Panc1 (cell line): ENCODE data around the gene ACSS3. TPM values are rescaled to one million over a fixed set of nuclear protein-coding genes. Genes with fewer than 3 reads are reported as not detected.

ENCODE experiments used
- ATAC-seq: fragments of 200-7000 bp; cut with Tn5 transposase; 2 replicates; pipeline ENCODE4 v1.9.1; 2020; ENCODE audit warnings: mild to moderate bottlenecking, moderate library complexity
- BruUV-seq: library from RNA; stranded (reverse); fragments of 400-500 nt; replicated peaks from 2 replicates; lab custom pipeline; 2021; lab: Mats Ljungman, UMichigan
- CTCF ChIA-PET: fragments of 300-600 bp; sonication (Branson Sonifier 250); formaldehyde crosslinking; loops from one replicate; lab custom pipeline; 2022; ENCODE audit warnings: antibody characterized with exemption; lab: Charles Lee
- POLR2A ChIA-PET: fragments of 300-600 bp; sonication (Branson Sonifier 250); formaldehyde crosslinking; loops from one replicate; lab custom pipeline; 2022; ENCODE audit warnings: antibody characterized with exemption; lab: Charles Lee
- DNase-seq: peaks from one replicate; pipeline ENCODE4 v3.0.0-alpha.2; 2010; ENCODE audit warnings: low read depth, low spot score
- H3K27ac ChIP-seq: 2 replicates; pipeline ENCODE4 v1.5.1; 2011; ENCODE audit warnings: mild to moderate bottlenecking, low read length, inconsistent platforms
- H3K27me3 ChIP-seq: fragments of 200-500 bp; sonication (Bioruptor generic); 2 replicates; pipeline ENCODE4 v1.6.0; 2014; ENCODE audit warnings: low read length, inconsistent platforms; ENCODE audit not compliant: control insufficient read depth, insufficient read depth
- H3K36me3 ChIP-seq: fragments of 200-500 bp; sonication (Bioruptor generic); 2 replicates; pipeline ENCODE4 v1.5.1; 2014; ENCODE audit warnings: inconsistent platforms, mild to moderate bottlenecking, low read length, moderate library complexity; ENCODE audit not compliant: control insufficient read depth, insufficient read depth
- H3K4me1 ChIP-seq: 2 replicates; pipeline ENCODE4 v1.5.1; 2011; ENCODE audit warnings: inconsistent platforms, mild to moderate bottlenecking, low read length, moderate library complexity; ENCODE audit not compliant: control insufficient read depth, insufficient read depth
- H3K4me3 ChIP-seq, 2 experiments: 2 replicates each; pipeline ENCODE4 v1.5.1; 2011 to 2012; ENCODE audit warnings: low read depth in 2 of 2, low read length in 2 of 2, mild to moderate bottlenecking in 2 of 2, inconsistent platforms in 1 of 2, moderate library complexity in 1 of 2
- H3K9me3 ChIP-seq: fragments of 200-500 bp; sonication (Bioruptor generic); 2 replicates; pipeline ENCODE4 v1.5.1; 2014; ENCODE audit warnings: low read depth, mild to moderate bottlenecking, inconsistent platforms, low read length, moderate library complexity; ENCODE audit not compliant: control insufficient read depth, insufficient read depth
- POLR2AphosphoS5 ChIP-seq: IDR thresholded peaks from 2 replicates; pipeline ENCODE4 v1.6.1; 2012; ENCODE audit warnings: mild to moderate bottlenecking, low read depth, low read length, moderate library complexity
- SIN3A ChIP-seq: IDR thresholded peaks from 2 replicates; pipeline ENCODE4 v1.6.1; 2012; ENCODE audit warnings: low read depth, mild to moderate bottlenecking, low read length, moderate library complexity, borderline replicate concordance; ENCODE audit not compliant: insufficient read depth
- TCF7L2 ChIP-seq: IDR thresholded peaks from 2 replicates; pipeline ENCODE4 v1.6.1; 2011; ENCODE audit warnings: mild to moderate bottlenecking, low read depth, low read length, inconsistent platforms
- in situ Hi-C: cut with HindIII; loops from 2 replicates; pipeline ENCODE4 v1.10.0; 2016; ENCODE audit warnings: low sequenced_read_pairs, low pct_unique_long_range_greater_than_20kb
- intact Hi-C: fragments of 100-400 bp; cut with micrococcal nuclease; formaldehyde crosslinking; loops from one replicate; pipeline ENCODE4 v1.10.0; 2022; ENCODE audit not compliant: unreplicated experiment
- total RNA-seq: library from RNA; stranded (reverse); gene quantifications from one replicate; pipeline ENCODE4 v1.2.1, GENCODE V29; 2021; ENCODE audit not compliant: unreplicated experiment
- TF ChIP-seq, protein P1 (sequence below): fragments of 450-650 bp; IDR thresholded peaks from 2 replicates; pipeline ENCODE4 v1.5.1; 2017; ENCODE audit warnings: mild to moderate bottlenecking
- TF ChIP-seq, protein P2 (sequence below), 2 experiments: IDR thresholded peaks; 2 replicates each; pipeline ENCODE4 v1.6.1; 2011 to 2012; ENCODE audit warnings: low read depth in 2 of 2, control low read depth in 1 of 2, low read length in 1 of 2, mild to moderate bottlenecking in 1 of 2, moderate library complexity in 1 of 2; ENCODE audit not compliant: insufficient read depth in 1 of 2

Gene ACSS3
- total RNA-seq, 1 experiment from 2014 or later: 0.10 TPM

- TF ChIP-seq TCF7L2 (no peak), POLR2AphosphoS5 (no peak), SIN3A (no peak)
- TF ChIP-seq, protein P1, sequence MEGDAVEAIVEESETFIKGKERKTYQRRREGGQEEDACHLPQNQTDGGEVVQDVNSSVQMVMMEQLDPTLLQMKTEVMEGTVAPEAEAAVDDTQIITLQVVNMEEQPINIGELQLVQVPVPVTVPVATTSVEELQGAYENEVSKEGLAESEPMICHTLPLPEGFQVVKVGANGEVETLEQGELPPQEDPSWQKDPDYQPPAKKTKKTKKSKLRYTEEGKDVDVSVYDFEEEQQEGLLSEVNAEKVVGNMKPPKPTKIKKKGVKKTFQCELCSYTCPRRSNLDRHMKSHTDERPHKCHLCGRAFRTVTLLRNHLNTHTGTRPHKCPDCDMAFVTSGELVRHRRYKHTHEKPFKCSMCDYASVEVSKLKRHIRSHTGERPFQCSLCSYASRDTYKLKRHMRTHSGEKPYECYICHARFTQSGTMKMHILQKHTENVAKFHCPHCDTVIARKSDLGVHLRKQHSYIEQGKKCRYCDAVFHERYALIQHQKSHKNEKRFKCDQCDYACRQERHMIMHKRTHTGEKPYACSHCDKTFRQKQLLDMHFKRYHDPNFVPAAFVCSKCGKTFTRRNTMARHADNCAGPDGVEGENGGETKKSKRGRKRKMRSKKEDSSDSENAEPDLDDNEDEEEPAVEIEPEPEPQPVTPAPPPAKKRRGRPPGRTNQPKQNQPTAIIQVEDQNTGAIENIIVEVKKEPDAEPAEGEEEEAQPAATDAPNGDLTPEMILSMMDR: no peak
- TF ChIP-seq, protein P2, sequence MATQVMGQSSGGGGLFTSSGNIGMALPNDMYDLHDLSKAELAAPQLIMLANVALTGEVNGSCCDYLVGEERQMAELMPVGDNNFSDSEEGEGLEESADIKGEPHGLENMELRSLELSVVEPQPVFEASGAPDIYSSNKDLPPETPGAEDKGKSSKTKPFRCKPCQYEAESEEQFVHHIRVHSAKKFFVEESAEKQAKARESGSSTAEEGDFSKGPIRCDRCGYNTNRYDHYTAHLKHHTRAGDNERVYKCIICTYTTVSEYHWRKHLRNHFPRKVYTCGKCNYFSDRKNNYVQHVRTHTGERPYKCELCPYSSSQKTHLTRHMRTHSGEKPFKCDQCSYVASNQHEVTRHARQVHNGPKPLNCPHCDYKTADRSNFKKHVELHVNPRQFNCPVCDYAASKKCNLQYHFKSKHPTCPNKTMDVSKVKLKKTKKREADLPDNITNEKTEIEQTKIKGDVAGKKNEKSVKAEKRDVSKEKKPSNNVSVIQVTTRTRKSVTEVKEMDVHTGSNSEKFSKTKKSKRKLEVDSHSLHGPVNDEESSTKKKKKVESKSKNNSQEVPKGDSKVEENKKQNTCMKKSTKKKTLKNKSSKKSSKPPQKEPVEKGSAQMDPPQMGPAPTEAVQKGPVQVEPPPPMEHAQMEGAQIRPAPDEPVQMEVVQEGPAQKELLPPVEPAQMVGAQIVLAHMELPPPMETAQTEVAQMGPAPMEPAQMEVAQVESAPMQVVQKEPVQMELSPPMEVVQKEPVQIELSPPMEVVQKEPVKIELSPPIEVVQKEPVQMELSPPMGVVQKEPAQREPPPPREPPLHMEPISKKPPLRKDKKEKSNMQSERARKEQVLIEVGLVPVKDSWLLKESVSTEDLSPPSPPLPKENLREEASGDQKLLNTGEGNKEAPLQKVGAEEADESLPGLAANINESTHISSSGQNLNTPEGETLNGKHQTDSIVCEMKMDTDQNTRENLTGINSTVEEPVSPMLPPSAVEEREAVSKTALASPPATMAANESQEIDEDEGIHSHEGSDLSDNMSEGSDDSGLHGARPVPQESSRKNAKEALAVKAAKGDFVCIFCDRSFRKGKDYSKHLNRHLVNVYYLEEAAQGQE (IDR thresholded peaks at IDR 0.05; ENCODE audit: insufficient read depth in 1 of 2, low read depth in 2 of 2, low read length in 1 of 2): no peak
- ChIA-PET CTCF (no interaction called here), POLR2A (interaction anchor here (0.5 kb wide), 1 partner anchor 1459 kb away, joined by 16 read pairs; no protein-coding TSS in a partner anchor)
- Histone ChIP-seq H3K4me3 (no peak overlapping the region), H3K27me3 (no peaks in the 10 kb centered on the region), H3K9me3 (no peaks in the 10 kb centered on the region), H3K4me1 (no peaks in the 10 kb centered on the region; the same call in 1 of the 2 replicates), H3K27ac (no peak overlapping the region), H3K36me3 (no peaks in the 10 kb centered on the region)
- intact Hi-C loops: no loop called here
- no TSS peak for BruUV-seq
- ATAC-seq: no peak
- no peak for DNase-seq
- in situ Hi-C loops: no loop called here
These were observed 135.3 kb downstream of the ACSS3 start for GRCh38 chr12:81212996-81213696.

DNA sequence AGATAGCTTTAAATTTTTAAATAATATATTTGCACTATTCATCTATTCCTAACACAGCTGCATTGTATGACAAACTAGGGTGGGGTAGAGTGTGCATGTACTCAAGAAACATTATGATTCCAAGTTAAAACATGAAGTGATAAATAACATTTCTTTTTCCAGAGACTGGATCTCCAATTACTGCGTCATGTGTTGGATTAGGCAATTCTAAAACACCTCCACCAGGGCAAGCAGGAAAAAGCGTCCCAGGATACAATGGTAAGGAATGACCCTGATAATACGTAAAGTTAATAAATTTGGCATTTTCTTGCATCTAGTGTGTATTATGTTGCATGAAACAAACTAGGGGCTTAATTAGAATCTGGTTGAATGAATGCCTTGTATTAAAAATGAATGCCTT, 138.9 kb downstream of the ACSS3 start:
- no peak for DNase-seq
- H3K9me3 ChIP-seq: no peaks in the 10 kb centered on the region
- H3K27ac ChIP-seq: no peak overlapping the region
- no peaks in the 10 kb centered on the region for H3K27me3 ChIP-seq
- intact Hi-C loops: no loop called here
- ChIA-PET CTCF (no interaction called here), POLR2A (no interaction called here)
- H3K36me3 ChIP-seq: no peaks in the 10 kb centered on the region
- no peaks in the 10 kb centered on the region for H3K4me1 ChIP-seq
- TF ChIP-seq, protein P1: no peak
- TF ChIP-seq POLR2AphosphoS5 (no peak), TCF7L2 (no peak), SIN3A (no peak)
- TF ChIP-seq, protein P2 (IDR thresholded peaks at IDR 0.05; ENCODE audit: insufficient read depth in 1 of 2, low read depth in 2 of 2, low read length in 1 of 2): no peak
- no peak overlapping the region for H3K4me3 ChIP-seq
- in situ Hi-C loops: no loop called here
- no TSS peak for BruUV-seq
- ATAC-seq: no peak
